H9 (cell line): ENCODE results near the gene HOXD4. TPM values are rescaled to one million over a fixed set of nuclear protein-coding genes. Genes with fewer than 3 reads are reported as not detected.

Experiments used
- DNase-seq: peaks from one replicate; pipeline ENCODE4 v3.0.0-alpha.2; 2017
- H2AFZ ChIP-seq: one replicate; pipeline ENCODE4 v1.6.1; 2013; ENCODE audit warnings: mild to moderate bottlenecking, low read length, control low read depth, moderate library complexity
- H2AK5ac ChIP-seq: 2 replicates; pipeline ENCODE4 v1.6.1; 2013; ENCODE audit warnings: low read length, control low read depth, mixed read lengths; ENCODE audit not compliant: insufficient read length
- H2BK120ac ChIP-seq: one replicate; pipeline ENCODE4 v1.6.1; 2013; ENCODE audit warnings: low read depth, mild to moderate bottlenecking, low read length, control low read depth, inconsistent platforms; ENCODE audit not compliant: poor library complexity, severe bottlenecking
- H2BK12ac ChIP-seq: 2 replicates; pipeline ENCODE4 v1.6.1; 2013; ENCODE audit warnings: low read length, control low read depth, mixed read lengths, low read depth; ENCODE audit not compliant: insufficient read length
- H2BK15ac ChIP-seq: 2 replicates; pipeline ENCODE4 v1.6.1; 2013; ENCODE audit warnings: low read depth, low read length, control low read depth
- H2BK20ac ChIP-seq: one replicate; pipeline ENCODE4 v1.6.1; 2013; ENCODE audit warnings: low read depth, mild to moderate bottlenecking, low read length, control low read depth, inconsistent platforms; ENCODE audit not compliant: poor library complexity, severe bottlenecking
- H2BK5ac ChIP-seq: 2 replicates; pipeline ENCODE4 v1.6.1; 2013; ENCODE audit warnings: low read length, control low read depth, mixed read lengths; ENCODE audit not compliant: insufficient read length
- H3K14ac ChIP-seq: 2 replicates; pipeline ENCODE4 v1.6.1; 2013; ENCODE audit warnings: low read length, control low read depth; ENCODE audit not compliant: insufficient read depth
- H3K18ac ChIP-seq: 2 replicates; pipeline ENCODE4 v1.6.1; 2013; ENCODE audit warnings: low read depth, mild to moderate bottlenecking, mixed read lengths, low read length, control low read depth; ENCODE audit not compliant: insufficient read length
- H3K23ac ChIP-seq: 2 replicates; pipeline ENCODE4 v1.6.1; 2013; ENCODE audit warnings: low read length, control low read depth, mixed read lengths, low read depth; ENCODE audit not compliant: insufficient read length
- H3K23me2 ChIP-seq: 2 replicates; pipeline ENCODE4 v1.6.1; 2013; ENCODE audit warnings: low read depth, mild to moderate bottlenecking, mixed read lengths, low read length, control low read depth; ENCODE audit not compliant: insufficient read length, poor library complexity, severe bottlenecking
- H3K27ac ChIP-seq: 2 replicates; pipeline ENCODE4 v1.5.1; 2013; ENCODE audit warnings: low read length, control low read depth, mixed read lengths, low read depth; ENCODE audit not compliant: insufficient read length
- H3K27me3 ChIP-seq: 2 replicates; pipeline ENCODE4 v1.6.1; 2013; ENCODE audit warnings: low read length, control low read depth, inconsistent platforms; ENCODE audit not compliant: insufficient read depth
- H3K4ac ChIP-seq: 2 replicates; pipeline ENCODE4 v1.6.1; 2013; ENCODE audit warnings: low read depth, mild to moderate bottlenecking, control low read depth, inconsistent platforms, low read length, moderate library complexity
- H3K4me1 ChIP-seq: 2 replicates; pipeline ENCODE4 v1.6.1; 2013; ENCODE audit warnings: low read length, control low read depth, inconsistent platforms; ENCODE audit not compliant: insufficient read depth
- H3K4me2 ChIP-seq: 2 replicates; pipeline ENCODE4 v1.6.1; 2013; ENCODE audit warnings: low read length, control low read depth, mixed read lengths; ENCODE audit not compliant: insufficient read length, insufficient read depth
- H3K56ac ChIP-seq: 2 replicates; pipeline ENCODE4 v1.6.1; 2013; ENCODE audit warnings: low read depth, mild to moderate bottlenecking, mixed read lengths, low read length, control low read depth; ENCODE audit not compliant: insufficient read length
- H3K79me1 ChIP-seq: 2 replicates; pipeline ENCODE4 v1.6.1; 2013; ENCODE audit warnings: low read depth, mild to moderate bottlenecking, moderate library complexity, low read length, control low read depth, inconsistent platforms; ENCODE audit not compliant: insufficient read depth, poor library complexity, severe bottlenecking
- H3K79me2 ChIP-seq: 2 replicates; pipeline ENCODE4 v1.6.1; 2013; ENCODE audit warnings: low read length, control low read depth, inconsistent platforms; ENCODE audit not compliant: insufficient read depth
- H3K9ac ChIP-seq: 2 replicates; pipeline ENCODE4 v1.6.1; 2013; ENCODE audit warnings: low read length, control low read depth, mixed read lengths; ENCODE audit not compliant: insufficient read length; ENCODE audit errors: extremely low read depth
- H3K9me3 ChIP-seq: one replicate; pipeline ENCODE4 v1.6.1; 2013; ENCODE audit warnings: low read depth, low read length, inconsistent platforms; ENCODE audit not compliant: control insufficient read depth
- H3T11ph ChIP-seq: one replicate; pipeline ENCODE4 v1.6.1; 2013; ENCODE audit warnings: mild to moderate bottlenecking, low read length, control low read depth, inconsistent platforms
- H4K20me1 ChIP-seq: one replicate; pipeline ENCODE4 v1.6.1; 2013; ENCODE audit not compliant: control insufficient read depth, insufficient read length, insufficient read depth
- H4K5ac ChIP-seq: 2 replicates; pipeline ENCODE4 v1.6.1; 2013; ENCODE audit warnings: low read depth, mild to moderate bottlenecking, mixed read lengths, low read length, control low read depth; ENCODE audit not compliant: insufficient read length
- H4K8ac ChIP-seq: replicated peaks from 2 replicates; pipeline ENCODE4 v1.6.1; 2013; ENCODE audit warnings: low read length, control low read depth, mixed read lengths, low read depth; ENCODE audit not compliant: insufficient read length
- H4K91ac ChIP-seq: 2 replicates; pipeline ENCODE4 v1.6.1; 2013; ENCODE audit warnings: low read depth, mild to moderate bottlenecking, moderate library complexity, mixed read lengths, low read length, control low read depth; ENCODE audit not compliant: insufficient read length
- H3K27ac Mint-ChIP-seq, 3 experiments: 2 replicates in 2 of 3; 3 replicates in 1 of 3; pipeline ENCODE4 v1.8.0; 2020 to 2021; ENCODE audit warnings: mixed read lengths in 3 of 3, mild to moderate bottlenecking in 1 of 3, moderate library complexity in 1 of 3
- H3K27me3 Mint-ChIP-seq: 2 replicates; pipeline ENCODE4 v1.8.0; 2021; ENCODE audit warnings: low read depth, mild to moderate bottlenecking, moderate library complexity, mixed read lengths
- H3K36me3 Mint-ChIP-seq, 3 experiments: 2 replicates in 2 of 3; 3 replicates in 1 of 3; pipeline ENCODE4 v1.8.0; 2020 to 2021; ENCODE audit warnings: low read depth in 3 of 3, mixed read lengths in 3 of 3; ENCODE audit not compliant: insufficient read depth in 1 of 3
- H3K4me1 Mint-ChIP-seq, 2 experiments: 2 replicates each; pipeline ENCODE4 v1.8.0; 2020; ENCODE audit warnings: mixed read lengths in 2 of 2
- H3K4me3 Mint-ChIP-seq, 2 experiments: 2 replicates in 1 of 2; 3 replicates in 1 of 2; pipeline ENCODE4 v1.8.0; 2020 to 2021; ENCODE audit warnings: mild to moderate bottlenecking in 2 of 2, mixed read lengths in 2 of 2, moderate library complexity in 1 of 2
- H3K9me3 Mint-ChIP-seq, 2 experiments: 2 replicates in 1 of 2; 3 replicates in 1 of 2; pipeline ENCODE4 v1.8.0; 2020; ENCODE audit warnings: mild to moderate bottlenecking in 2 of 2, mixed read lengths in 2 of 2, moderate library complexity in 1 of 2
- WGBS: extraction: QIAGEN DNeasy Blood & Tissue Kit; methylation state at CpG from one replicate; pipeline ENCODE4 v1.1.7; 2013; ENCODE audit warnings: missing lambda C conversion rate, low lambda C conversion rate, mixed read lengths; ENCODE audit not compliant: insufficient read length; ENCODE audit errors: extremely low coverage; 5-methylcytosine and 5-hydroxymethylcytosine counted together
- total RNA-seq: library from RNA; stranded (reverse); gene quantifications from 2 replicates; pipeline ENCODE4 v1.2.1, GENCODE V29; 2021
- TF ChIP-seq, protein P1 (sequence below): fragments of 200-600 bp; sonication (generic); conservative IDR thresholded peaks from 3 replicates; pipeline ENCODE4 v1.8.0; 2021; ENCODE audit warnings: antibody characterized with exemption, mild to moderate bottlenecking

HOXD4 gene
- total RNA-seq, 1 experiment from 2014 or later = not detected

DNA sequence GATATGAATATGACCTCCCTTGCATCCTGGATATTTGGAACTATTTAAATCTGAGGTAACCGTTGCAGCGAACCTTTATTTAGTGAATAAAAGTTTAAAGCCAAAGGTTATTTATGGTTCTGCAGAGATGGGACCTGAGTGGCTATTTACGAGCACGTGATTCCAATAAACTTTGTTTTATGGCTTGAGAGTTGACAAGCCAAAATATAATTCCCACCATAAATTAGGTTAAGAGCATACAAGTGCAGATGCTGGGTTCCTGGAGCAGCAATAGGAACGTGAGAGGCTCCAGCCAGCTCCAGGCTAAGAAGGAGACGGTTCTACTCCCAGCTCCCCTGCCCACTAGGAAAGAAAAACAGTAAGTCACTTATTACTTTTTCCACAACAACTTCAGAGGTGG is 5.2 kb upstream of the HOXD4 start:
- Histone ChIP-seq H3K4ac (no peak overlapping the region), H2BK20ac (no peak overlapping the region), H3K23ac (no peak overlapping the region), H2AFZ (no peak overlapping the region), H4K20me1 (no peaks in the 10 kb centered on the region), H3T11ph (no peak overlapping the region), H3K23me2 (no peaks in the 10 kb centered on the region), H4K5ac (no peak overlapping the region), H2BK120ac (no peak overlapping the region), H3K79me1 (no peaks in the 10 kb centered on the region), H3K14ac (no peak overlapping the region), H3K79me2 (no peaks in the 10 kb centered on the region), H3K27me3 (peaks cover 93% of the 10 kb centered on the region), H3K9me3 (no peaks in the 10 kb centered on the region), H2BK5ac (no peak overlapping the region), H3K56ac (no peak overlapping the region), H3K27ac (no peak overlapping the region), H2BK15ac (no peak overlapping the region), H2AK5ac (no peak overlapping the region), H3K4me2 (no peak overlapping the region), H4K8ac (no peak overlapping the region), H4K91ac (no peak overlapping the region), H2BK12ac (no peak overlapping the region), H3K18ac (no peak overlapping the region), H3K4me1 (no peaks in the 10 kb centered on the region), H3K9ac (no peak overlapping the region)
- TF ChIP-seq, protein P1, sequence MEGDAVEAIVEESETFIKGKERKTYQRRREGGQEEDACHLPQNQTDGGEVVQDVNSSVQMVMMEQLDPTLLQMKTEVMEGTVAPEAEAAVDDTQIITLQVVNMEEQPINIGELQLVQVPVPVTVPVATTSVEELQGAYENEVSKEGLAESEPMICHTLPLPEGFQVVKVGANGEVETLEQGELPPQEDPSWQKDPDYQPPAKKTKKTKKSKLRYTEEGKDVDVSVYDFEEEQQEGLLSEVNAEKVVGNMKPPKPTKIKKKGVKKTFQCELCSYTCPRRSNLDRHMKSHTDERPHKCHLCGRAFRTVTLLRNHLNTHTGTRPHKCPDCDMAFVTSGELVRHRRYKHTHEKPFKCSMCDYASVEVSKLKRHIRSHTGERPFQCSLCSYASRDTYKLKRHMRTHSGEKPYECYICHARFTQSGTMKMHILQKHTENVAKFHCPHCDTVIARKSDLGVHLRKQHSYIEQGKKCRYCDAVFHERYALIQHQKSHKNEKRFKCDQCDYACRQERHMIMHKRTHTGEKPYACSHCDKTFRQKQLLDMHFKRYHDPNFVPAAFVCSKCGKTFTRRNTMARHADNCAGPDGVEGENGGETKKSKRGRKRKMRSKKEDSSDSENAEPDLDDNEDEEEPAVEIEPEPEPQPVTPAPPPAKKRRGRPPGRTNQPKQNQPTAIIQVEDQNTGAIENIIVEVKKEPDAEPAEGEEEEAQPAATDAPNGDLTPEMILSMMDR = no peak
- Mint-ChIP-seq H3K9me3 (peaks cover under 1 to 10% of the 10 kb centered on the region in 2 experiments; a peak in 4 of 5 replicates), H3K4me3 (no peak overlapping the region), H3K36me3 (no peaks in the 10 kb centered on the region; a peak in 1 of 7 replicates), H3K27ac (no peak overlapping the region), H3K27me3 (peaks cover 100% of the 10 kb centered on the region), H3K4me1 (peaks cover 2 to 15% of the 10 kb centered on the region in 2 experiments; a peak in 3 of 4 replicates)
- no CpG with 5 or more reads among the region's 6 CpGs for WGBS
- no peak for DNase-seq
